Duodenal mucosa (tissue), 2 donors: ENCODE data around the gene PRR16.
"Not testable (repeated sequence)": the region's sequence is repeated elsewhere in the genome, so short reads cannot be mapped to it uniquely, and the experiment has no call there.

Source experiments
- H3K27ac ChIP-seq: one replicate; pipeline ENCODE4 v1.7.0; 2013; ENCODE audit warnings: low read depth, low read length
- H3K27me3 ChIP-seq, 2 donors: one replicate each; pipeline ENCODE4 v1.7.0; 2013; ENCODE audit warnings: low read length in 2 of 2, control low read depth in 1 of 2; ENCODE audit not compliant: insufficient read depth in 2 of 2, control insufficient read depth in 1 of 2
- H3K36me3 ChIP-seq, 2 donors: one replicate each; pipeline ENCODE4 v1.7.0; 2013; ENCODE audit warnings: low read length in 2 of 2, control low read depth in 1 of 2; ENCODE audit not compliant: insufficient read depth in 2 of 2, control insufficient read depth in 1 of 2
- H3K4me1 ChIP-seq, 2 donors: one replicate each; pipeline ENCODE4 v1.7.0; 2013; ENCODE audit warnings: low read length in 2 of 2, control low read depth in 1 of 2; ENCODE audit not compliant: insufficient read depth in 2 of 2, control insufficient read depth in 1 of 2
- H3K4me3 ChIP-seq, 2 donors: one replicate each; pipeline ENCODE4 v1.7.0; 2013; ENCODE audit warnings: low read length in 2 of 2, low read depth in 1 of 2
- H3K9ac ChIP-seq, 2 donors: one replicate each; pipeline ENCODE4 v1.7.0; 2013; ENCODE audit warnings: low read length in 2 of 2, low read depth in 1 of 2
- H3K9me3 ChIP-seq, 2 donors: one replicate each; pipeline ENCODE4 v1.7.0; 2013; ENCODE audit warnings: low read length in 2 of 2, control low read depth in 1 of 2; ENCODE audit not compliant: control insufficient read depth in 1 of 2

Gene PRR16

GRCh38 chr5:120463991-120464626 lies at the start of gene PRR16:
Gene PRR16, plus strand, starts transcription at chr5:120464300.
- H3K27ac ChIP-seq = no peak within 1 kb of the TSS
- H3K4me1 ChIP-seq = peaks cover 0 to 3% of the 10 kb centered on the region in 2 donors
- H3K4me3 ChIP-seq = peak within 1 kb of the TSS; percentile 50 to 54
- no peaks in the 10 kb centered on the region for H3K36me3 ChIP-seq
- no peaks in the 10 kb centered on the region for H3K9me3 ChIP-seq
- peaks cover 24 to 27% of the 10 kb centered on the region in 2 donors for H3K27me3 ChIP-seq
- peak within 1 kb of the TSS; percentile 26 to 45 for H3K9ac ChIP-seq

- H3K27ac ChIP-seq = no peak overlapping the region
- H3K36me3 ChIP-seq = no peaks in the 10 kb centered on the region
- H3K9me3 ChIP-seq = no peaks in the 10 kb centered on the region
- H3K4me1 ChIP-seq = no peaks in the 10 kb centered on the region
- H3K4me3 ChIP-seq = no peak overlapping the region
- H3K9ac ChIP-seq = no peak overlapping the region
- no peaks in the 10 kb centered on the region for H3K27me3 ChIP-seq
Measured at GRCh38 chr5:120415985-120416384, 48.1 kb upstream of the PRR16 start.

- no peak overlapping the region for H3K9ac ChIP-seq
- H3K27ac ChIP-seq = no peak overlapping the region
- H3K4me1 ChIP-seq = no peaks in the 10 kb centered on the region
- H3K27me3 ChIP-seq = no peaks in the 10 kb centered on the region
- H3K36me3 ChIP-seq = no peaks in the 10 kb centered on the region
- no peak overlapping the region for H3K4me3 ChIP-seq
- H3K9me3 ChIP-seq = no peaks in the 10 kb centered on the region
Measured at GRCh38 chr5:120419127-120419526, 45.0 kb upstream of the PRR16 start.

- not testable (repeated sequence) for H3K27ac ChIP-seq, H3K4me3 ChIP-seq, H3K9me3 ChIP-seq, H3K27me3 ChIP-seq, H3K36me3 ChIP-seq, H3K9ac ChIP-seq, H3K4me1 ChIP-seq
Measured at GRCh38 chr5:120426633-120427275, 37.3 kb upstream of the PRR16 start.

GRCh38 chr5:120430572-120430971 lies 33.5 kb upstream of the PRR16 start:
- no peak overlapping the region for H3K27ac ChIP-seq
- no peaks in the 10 kb centered on the region for H3K4me1 ChIP-seq
- no peaks in the 10 kb centered on the region for H3K36me3 ChIP-seq
- H3K4me3 ChIP-seq = no peak overlapping the region
- no peaks in the 10 kb centered on the region for H3K27me3 ChIP-seq
- H3K9me3 ChIP-seq = no peaks in the 10 kb centered on the region
- no peak overlapping the region for H3K9ac ChIP-seq

GRCh38 chr5:120432861-120433260 lies 31.2 kb upstream of the PRR16 start:
- no peak overlapping the region for H3K9ac ChIP-seq
- H3K27me3 ChIP-seq = no peaks in the 10 kb centered on the region
- no peak overlapping the region for H3K27ac ChIP-seq
- H3K9me3 ChIP-seq = no peaks in the 10 kb centered on the region
- H3K36me3 ChIP-seq = no peaks in the 10 kb centered on the region
- no peaks in the 10 kb centered on the region for H3K4me1 ChIP-seq
- no peak overlapping the region for H3K4me3 ChIP-seq

- H3K4me3 ChIP-seq = no peak overlapping the region
- no peaks in the 10 kb centered on the region for H3K4me1 ChIP-seq
- H3K27ac ChIP-seq = no peak overlapping the region
- H3K9ac ChIP-seq = no peak overlapping the region
- no peaks in the 10 kb centered on the region for H3K27me3 ChIP-seq
- no peaks in the 10 kb centered on the region for H3K36me3 ChIP-seq
- no peaks in the 10 kb centered on the region for H3K9me3 ChIP-seq
Measured at GRCh38 chr5:120435129-120435528, 29.0 kb upstream of the PRR16 start.

- Histone ChIP-seq H3K9ac (no peak overlapping the region), H3K27ac (no peak overlapping the region), H3K36me3 (no peaks in the 10 kb centered on the region), H3K27me3 (no peaks in the 10 kb centered on the region), H3K4me3 (no peak overlapping the region), H3K9me3 (no peaks in the 10 kb centered on the region), H3K4me1 (no peaks in the 10 kb centered on the region)
Measured at GRCh38 chr5:120436996-120437395, 27.1 kb upstream of the PRR16 start.

GRCh38 chr5:120442694-120443093 lies 21.4 kb upstream of the PRR16 start:
- H3K27ac ChIP-seq = no peak overlapping the region

GRCh38 chr5:120443607-120444006 lies 20.5 kb upstream of the PRR16 start:
- Histone ChIP-seq H3K27ac (no peak overlapping the region), H3K36me3 (no peaks in the 10 kb centered on the region), H3K4me3 (no peak overlapping the region), H3K9ac (no peak overlapping the region), H3K27me3 (no peaks in the 10 kb centered on the region), H3K4me1 (no peaks in the 10 kb centered on the region), H3K9me3 (no peaks in the 10 kb centered on the region)

More at GRCh38 chr5:120442694-120443093, 21.4 kb upstream of the PRR16 start:
- Histone ChIP-seq H3K36me3 (no peaks in the 10 kb centered on the region), H3K4me1 (no peaks in the 10 kb centered on the region), H3K9ac (no peak overlapping the region), H3K9me3 (no peaks in the 10 kb centered on the region), H3K4me3 (no peak overlapping the region), H3K27me3 (no peaks in the 10 kb centered on the region)
